ENCODE measurements around the gene TMEM259. TPM values are rescaled to one million over a fixed set of nuclear protein-coding genes. Genes with fewer than 3 reads are reported as not detected.
A peak's percentile ranks its signal among the peaks of the same experiment; 100 is the strongest.

Gene TMEM259
- total RNA-seq, 1 experiment from 2014 or later: 171 TPM

DNA sequence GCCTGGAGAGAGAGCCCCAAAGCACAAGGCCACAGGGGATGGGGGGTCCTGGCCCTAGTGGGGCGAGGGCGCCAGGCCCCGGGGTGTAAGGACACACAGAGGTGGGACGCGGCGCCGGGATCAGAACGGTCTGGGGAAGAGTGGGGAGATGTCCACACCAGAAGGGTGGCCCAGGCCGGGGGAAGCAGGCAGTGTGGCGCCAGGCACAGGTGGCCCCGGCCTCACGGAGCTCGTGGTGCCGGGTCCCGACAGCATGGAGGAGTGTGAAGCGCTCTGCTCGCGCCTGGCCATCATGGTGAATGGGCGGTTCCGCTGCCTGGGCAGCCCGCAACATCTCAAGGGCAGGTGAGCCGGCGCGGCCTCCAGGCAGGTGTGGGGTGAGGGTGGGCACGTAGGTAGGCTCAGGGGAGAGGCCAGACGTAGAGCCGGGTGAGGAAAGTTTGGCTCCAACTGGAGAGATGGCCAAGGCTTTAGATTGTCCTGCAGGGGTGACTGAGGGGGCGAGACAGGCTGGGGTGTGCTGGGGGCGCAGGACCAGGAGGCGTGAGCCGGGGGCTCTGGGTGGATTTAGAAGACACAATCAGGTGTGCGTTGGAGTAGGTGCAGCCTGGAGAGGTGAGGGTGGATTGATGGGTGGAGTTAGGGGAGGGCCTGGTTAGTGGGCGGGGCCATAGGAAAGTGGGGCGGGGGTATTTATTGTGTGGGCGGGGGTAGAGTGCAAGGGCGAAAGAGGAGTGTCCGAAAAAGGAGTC lies 43.2 kb upstream of the TMEM259 start:
- H3T11ph ChIP-seq (ENCODE audit: low read length): no peak overlapping the region
- TF ChIP-seq, protein P1, sequence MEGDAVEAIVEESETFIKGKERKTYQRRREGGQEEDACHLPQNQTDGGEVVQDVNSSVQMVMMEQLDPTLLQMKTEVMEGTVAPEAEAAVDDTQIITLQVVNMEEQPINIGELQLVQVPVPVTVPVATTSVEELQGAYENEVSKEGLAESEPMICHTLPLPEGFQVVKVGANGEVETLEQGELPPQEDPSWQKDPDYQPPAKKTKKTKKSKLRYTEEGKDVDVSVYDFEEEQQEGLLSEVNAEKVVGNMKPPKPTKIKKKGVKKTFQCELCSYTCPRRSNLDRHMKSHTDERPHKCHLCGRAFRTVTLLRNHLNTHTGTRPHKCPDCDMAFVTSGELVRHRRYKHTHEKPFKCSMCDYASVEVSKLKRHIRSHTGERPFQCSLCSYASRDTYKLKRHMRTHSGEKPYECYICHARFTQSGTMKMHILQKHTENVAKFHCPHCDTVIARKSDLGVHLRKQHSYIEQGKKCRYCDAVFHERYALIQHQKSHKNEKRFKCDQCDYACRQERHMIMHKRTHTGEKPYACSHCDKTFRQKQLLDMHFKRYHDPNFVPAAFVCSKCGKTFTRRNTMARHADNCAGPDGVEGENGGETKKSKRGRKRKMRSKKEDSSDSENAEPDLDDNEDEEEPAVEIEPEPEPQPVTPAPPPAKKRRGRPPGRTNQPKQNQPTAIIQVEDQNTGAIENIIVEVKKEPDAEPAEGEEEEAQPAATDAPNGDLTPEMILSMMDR (conservative IDR thresholded peaks at IDR 0.05): no peak
- H3K4me1 ChIP-seq (ENCODE audit: insufficient read depth, low read length): peaks cover 5% of the 10 kb centered on the region; the same call in 1 of the 2 replicates
- no peak overlapping the region for H3K4ac ChIP-seq (ENCODE audit: low read depth, low read length)
- H3K4me3 Mint-ChIP-seq: peak overlapping the region; percentile 59 to 80
- H2BK20ac ChIP-seq (ENCODE audit: low read depth, low read length, poor library complexity, severe bottlenecking): no peak overlapping the region
- DNase-seq: peak; percentile 80
- H3K27ac Mint-ChIP-seq: no peak overlapping the region; a peak in 1 of 7 replicates
- H2BK5ac ChIP-seq (ENCODE audit: insufficient read length, low read length): no peak overlapping the region
- no peaks in the 10 kb centered on the region for H3K9me3 Mint-ChIP-seq
- H3K4me1 Mint-ChIP-seq: peaks cover 11 to 35% of the 10 kb centered on the region in 2 experiments
- H2AFZ ChIP-seq (ENCODE audit: low read length): no peak overlapping the region
- no peak overlapping the region for H3K18ac ChIP-seq (ENCODE audit: insufficient read length, low read depth, low read length)
- no peak overlapping the region for H3K14ac ChIP-seq (ENCODE audit: insufficient read depth, low read length)
- peaks cover 0 to 2% (median 0%) of the 10 kb centered on the region in 3 experiments; a peak in 1 of 7 replicates for H3K36me3 Mint-ChIP-seq (ENCODE audit: insufficient read depth in 1 of 3, low read depth in 3 of 3)
- no CpG with 5 or more reads among the region's 37 CpGs for WGBS (ENCODE audit: extremely low coverage, insufficient read length, low lambda C conversion rate)
- H3K79me1 ChIP-seq (ENCODE audit: insufficient read depth, low read depth, low read length, poor library complexity, severe bottlenecking): no peaks in the 10 kb centered on the region
- no peak overlapping the region for H3K27ac ChIP-seq (ENCODE audit: insufficient read length, low read depth, low read length)
- H2BK15ac ChIP-seq (ENCODE audit: low read depth, low read length): no peak overlapping the region
- H3K27me3 ChIP-seq (ENCODE audit: insufficient read depth, low read length): no peaks in the 10 kb centered on the region; the same call in 1 of the 2 replicates
- no peak overlapping the region for H3K56ac ChIP-seq (ENCODE audit: insufficient read length, low read depth, low read length)
- H2AK5ac ChIP-seq (ENCODE audit: insufficient read length, low read length): no peak overlapping the region
- H3K79me2 ChIP-seq (ENCODE audit: insufficient read depth, low read length): no peaks in the 10 kb centered on the region
- no peak overlapping the region for H3K9ac ChIP-seq (ENCODE audit: extremely low read depth, insufficient read length, low read length)
- no peak overlapping the region for H3K23ac ChIP-seq (ENCODE audit: insufficient read length, low read depth, low read length)
- no peak overlapping the region for H4K91ac ChIP-seq (ENCODE audit: insufficient read length, low read depth, low read length)
- H3K9me3 ChIP-seq (ENCODE audit: control insufficient read depth, low read depth, low read length): no peaks in the 10 kb centered on the region
- H3K23me2 ChIP-seq (ENCODE audit: insufficient read length, low read depth, low read length, poor library complexity, severe bottlenecking): peaks cover 22% of the 10 kb centered on the region
- no peak overlapping the region for H2BK120ac ChIP-seq (ENCODE audit: low read depth, low read length, poor library complexity, severe bottlenecking)
- H4K5ac ChIP-seq (ENCODE audit: insufficient read length, low read depth, low read length): no peak overlapping the region
- H4K8ac ChIP-seq (replicated peaks; ENCODE audit: insufficient read length, low read depth, low read length): no peak overlapping the region
- H2BK12ac ChIP-seq (ENCODE audit: insufficient read length, low read depth, low read length): no peak overlapping the region
- H4K20me1 ChIP-seq (ENCODE audit: control insufficient read depth, insufficient read depth, insufficient read length): no peaks in the 10 kb centered on the region
- H3K4me2 ChIP-seq (ENCODE audit: insufficient read depth, insufficient read length, low read length): peak overlapping the region; percentile 23
- H3K27me3 Mint-ChIP-seq (ENCODE audit: low read depth): peaks cover 24% of the 10 kb centered on the region

All from H9 (cell line).